T follicular helper cell (primary cell): ENCODE data around the gene MAST1.
"Not testable (repeated sequence)": the region's sequence is repeated elsewhere in the genome, so short reads cannot be mapped to it uniquely, and the experiment has no call there.

Source experiments
- DNase-seq: peaks from one replicate; pipeline ENCODE4 v3.0.0-alpha.2; 2020; ENCODE audit warnings: low read depth

MAST1 gene

GRCh38 chr19:12840091-12841079 is 2.1 kb downstream of the MAST1 start:
- DNase-seq: no peak

DNA sequence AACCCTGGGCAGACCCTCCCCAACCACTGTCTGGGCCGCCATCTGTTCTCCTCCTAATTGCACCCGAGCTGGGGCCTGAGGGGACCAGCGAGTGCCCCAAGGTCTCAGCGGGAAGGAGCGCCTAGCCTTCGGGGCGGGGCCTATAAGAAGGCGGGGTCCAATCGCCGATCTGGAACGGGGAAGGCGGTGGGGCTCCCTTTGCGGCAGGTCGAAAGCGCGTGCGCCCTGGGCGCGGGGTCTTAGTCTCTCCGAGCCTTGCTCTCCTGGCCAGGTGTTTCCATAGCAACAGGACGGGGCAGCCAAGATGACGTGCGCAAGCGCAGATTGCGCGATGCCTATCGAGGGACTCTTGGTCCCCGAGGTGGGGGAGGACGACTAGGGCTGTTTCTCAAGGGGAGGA is 2.8 kb downstream of the MAST1 start:
- DNase-seq: no peak

DNA sequence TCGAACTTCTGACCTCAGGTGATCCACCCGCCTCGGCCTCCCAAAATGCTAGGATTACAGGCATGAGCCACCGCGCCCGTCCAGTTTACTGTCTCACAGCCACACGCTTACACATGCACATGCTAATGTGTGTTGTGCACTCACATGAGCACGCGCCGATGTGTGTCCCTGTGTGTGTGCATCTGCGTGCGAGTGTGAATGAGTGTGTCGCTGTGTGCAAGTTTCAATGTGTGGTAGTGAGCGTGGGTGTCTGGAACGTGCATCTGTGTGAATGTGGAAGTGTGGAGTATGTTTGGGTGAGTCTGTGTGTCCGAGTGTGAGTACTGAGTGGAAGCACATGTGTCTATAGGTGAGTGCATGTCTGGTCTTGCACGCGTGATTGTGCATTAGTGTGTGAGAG is 4.2 kb downstream of the MAST1 start:
- DNase-seq: no peak

GRCh38 chr19:12843328-12843727 is 5.0 kb downstream of the MAST1 start:
- no peak for DNase-seq

DNA sequence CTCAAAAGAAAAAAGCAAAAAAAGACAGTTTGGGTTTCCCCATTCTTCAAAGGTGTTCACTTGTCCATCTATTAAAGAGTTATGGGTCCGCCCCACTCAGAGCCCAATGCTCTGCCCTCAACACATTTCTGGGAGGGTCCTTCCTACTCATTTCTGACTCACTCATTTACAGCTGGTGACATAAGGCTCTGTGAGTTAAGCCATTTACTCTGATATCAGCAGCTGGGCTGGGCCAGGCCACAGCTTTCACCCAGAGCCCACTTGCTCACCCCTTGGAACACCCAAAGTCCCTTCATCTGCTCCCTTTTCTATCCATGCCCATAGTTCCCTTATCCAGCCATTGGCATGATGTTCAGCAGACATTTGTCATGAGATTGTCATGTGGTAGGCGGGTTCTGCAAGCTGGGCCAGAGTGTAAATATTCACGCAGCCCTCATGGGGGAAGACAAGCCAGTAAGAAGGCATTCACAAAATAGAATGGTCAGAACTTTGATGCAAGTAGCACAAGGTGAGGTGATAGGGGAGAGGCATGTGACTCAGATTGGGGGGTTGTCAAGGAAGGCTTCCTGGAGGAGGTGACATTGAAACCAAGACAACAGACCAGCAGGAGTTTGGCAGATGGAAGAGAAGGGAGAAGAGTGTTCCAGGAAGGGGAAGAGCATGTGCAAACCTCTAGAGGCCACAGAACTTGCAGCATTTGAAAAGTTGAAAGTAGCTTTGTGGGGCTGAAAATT is 5.9 kb downstream of the MAST1 start:
- DNase-seq: no peak

DNA sequence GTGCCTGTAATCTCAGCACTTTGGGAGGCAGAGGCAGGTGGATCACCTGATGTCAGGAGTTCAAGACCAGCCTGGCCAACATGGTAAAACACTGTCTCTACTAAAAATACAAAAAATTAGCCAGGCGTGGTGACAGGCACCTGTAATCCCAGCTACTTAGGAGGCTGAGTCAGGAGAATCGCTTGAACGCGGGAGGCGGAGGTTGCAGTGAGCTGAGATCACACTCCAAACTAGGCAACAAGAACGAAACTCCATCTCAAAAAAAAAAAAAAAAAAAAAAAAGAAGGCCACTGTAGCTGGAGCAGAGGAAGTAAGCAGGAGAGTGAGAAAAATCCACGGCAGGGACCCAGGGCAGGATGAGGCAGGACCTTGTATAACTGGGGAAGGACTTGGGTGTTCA is 8.3 kb downstream of the MAST1 start:
- not testable (repeated sequence) for DNase-seq

GRCh38 chr19:12847159-12848139 is 9.1 kb downstream of the MAST1 start:
- DNase-seq: peak; percentile 59

DNA sequence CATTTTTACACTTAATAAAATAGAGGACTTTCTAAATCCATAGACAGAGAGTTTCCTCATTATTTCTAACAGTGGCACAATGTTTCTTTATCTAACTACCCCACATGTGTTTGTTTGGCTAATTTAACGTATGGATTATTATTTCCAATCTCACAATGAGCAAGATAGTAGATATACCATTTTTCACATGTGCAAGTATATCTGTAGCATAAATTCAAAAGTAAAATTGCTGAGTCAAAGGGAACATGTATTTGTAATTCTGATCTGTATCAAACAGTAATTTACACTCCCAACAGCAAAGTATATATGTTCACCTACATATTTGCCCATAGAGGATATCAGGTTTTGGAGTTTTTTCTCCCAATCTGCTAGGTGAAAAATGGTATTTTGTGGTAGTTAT is 18.3 kb downstream of the MAST1 start:
- no peak for DNase-seq

DNA sequence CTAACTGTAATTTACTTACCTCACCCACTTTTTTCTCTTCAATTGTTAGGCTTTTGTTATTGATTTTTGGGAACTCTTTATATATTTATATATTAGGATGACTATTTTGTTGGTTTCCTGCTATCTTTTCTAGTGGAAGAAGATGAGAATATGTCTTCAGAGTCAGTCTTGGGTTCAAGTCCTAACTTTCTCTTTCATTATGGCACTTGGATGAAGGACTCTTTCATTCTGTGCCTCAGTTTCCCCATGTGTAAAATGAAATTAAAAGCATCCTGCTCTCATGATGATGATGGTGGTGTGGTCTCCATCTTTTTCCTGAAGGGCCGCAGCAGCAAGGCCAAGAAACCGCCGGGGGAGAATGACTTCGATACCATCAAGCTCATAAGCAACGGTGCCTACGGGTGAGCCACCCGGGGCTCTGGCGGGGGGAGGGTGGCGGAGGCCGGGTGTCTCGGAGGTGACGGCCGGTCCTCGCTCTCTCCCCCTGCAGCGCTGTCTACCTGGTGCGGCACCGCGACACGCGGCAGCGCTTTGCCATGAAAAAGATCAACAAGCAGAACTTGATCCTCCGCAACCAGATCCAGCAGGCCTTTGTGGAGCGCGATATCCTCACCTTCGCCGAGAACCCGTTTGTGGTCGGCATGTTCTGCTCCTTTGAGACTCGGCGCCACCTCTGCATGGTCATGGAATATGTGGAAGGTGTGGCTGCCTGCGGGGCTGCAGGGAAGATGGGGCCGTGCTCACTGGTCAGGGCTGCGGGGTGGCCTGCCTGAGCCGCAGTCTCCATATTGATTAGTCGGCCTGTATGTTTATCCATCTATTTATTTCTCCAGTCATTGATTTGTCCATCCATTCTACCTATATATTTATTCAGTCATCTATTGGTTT is 20.0 kb downstream of the MAST1 start:
- DNase-seq: no peak

- no peak for DNase-seq
Measured at GRCh38 chr19:12859546-12859945, 21.2 kb downstream of the MAST1 start.

- DNase-seq: no peak
Measured at GRCh38 chr19:12864143-12864542, 25.8 kb downstream of the MAST1 start.

DNA sequence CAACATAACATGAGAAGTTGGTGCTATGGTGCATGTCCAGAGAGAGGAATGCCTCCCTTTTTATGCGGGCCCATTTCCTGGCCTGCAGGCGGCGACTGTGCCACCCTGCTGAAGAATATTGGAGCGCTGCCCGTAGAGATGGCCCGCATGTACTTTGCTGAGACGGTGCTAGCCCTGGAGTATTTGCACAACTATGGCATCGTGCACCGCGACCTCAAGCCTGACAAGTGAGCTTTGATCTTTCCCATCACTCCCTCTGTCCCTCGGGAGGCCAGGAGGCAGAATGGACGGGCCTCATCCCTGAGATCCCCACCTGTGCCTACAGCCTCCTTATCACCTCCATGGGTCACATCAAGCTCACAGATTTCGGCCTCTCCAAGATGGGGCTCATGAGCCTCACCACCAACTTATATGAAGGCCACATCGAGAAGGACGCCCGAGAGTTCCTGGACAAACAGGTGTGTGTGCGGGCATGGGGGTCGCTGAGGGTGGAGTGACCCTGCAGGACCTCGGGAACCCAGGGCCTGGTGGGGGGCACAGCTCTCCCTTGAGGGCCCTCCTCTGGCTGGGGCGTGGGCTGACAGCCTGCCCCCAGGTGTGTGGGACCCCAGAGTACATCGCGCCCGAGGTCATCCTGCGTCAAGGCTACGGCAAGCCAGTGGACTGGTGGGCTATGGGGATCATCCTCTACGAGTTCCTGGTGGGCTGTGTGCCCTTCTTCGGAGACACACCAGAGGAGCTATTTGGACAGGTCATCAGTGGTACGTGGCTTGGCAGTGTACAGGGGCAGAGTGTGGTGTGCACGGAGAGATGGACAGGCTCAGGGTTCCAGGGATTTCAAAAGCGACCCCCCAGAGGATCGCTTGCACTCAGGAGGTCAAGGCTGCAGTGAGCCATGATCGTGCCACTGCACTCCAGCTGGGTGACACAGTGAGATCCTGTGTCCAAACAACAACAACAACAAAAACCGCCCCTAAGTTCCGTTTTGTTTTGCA is 26.7 kb downstream of the MAST1 start:
- DNase-seq: no peak

DNA sequence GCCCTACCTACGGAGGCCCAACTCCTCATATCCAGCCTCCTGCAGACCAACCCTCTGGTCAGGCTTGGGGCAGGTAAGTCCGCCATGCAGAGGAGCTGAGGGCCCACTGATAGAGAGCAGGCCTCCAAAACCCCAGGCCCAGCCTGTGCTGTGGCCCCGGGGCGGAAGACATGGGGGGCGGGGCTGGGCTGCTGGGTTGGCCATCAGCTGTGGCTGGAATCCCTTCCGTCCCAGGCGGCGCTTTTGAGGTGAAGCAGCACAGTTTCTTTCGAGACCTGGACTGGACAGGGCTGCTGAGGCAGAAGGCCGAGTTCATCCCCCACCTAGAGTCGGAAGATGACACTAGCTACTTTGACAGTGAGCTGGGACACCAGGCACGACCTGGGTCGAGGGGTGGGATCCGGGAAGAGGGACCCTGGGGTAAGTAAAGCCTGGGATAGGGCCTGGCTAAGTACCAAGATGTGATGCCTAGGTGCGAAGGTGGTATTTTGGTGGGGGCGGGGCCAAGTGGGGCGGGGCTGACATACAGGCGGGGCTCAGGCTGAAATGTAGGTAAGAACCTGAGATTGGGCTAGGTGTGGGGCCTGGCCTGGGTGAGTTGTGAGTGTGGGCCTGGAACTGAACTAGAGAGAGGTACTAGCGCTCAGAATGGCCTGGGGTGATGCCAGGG is 27.6 kb downstream of the MAST1 start:
- no peak for DNase-seq

- DNase-seq: no peak
Measured at GRCh38 chr19:12866416-12867119, 28.3 kb downstream of the MAST1 start.

GRCh38 chr19:12867120-12868099 is 29.1 kb downstream of the MAST1 start:
- peak; percentile 30 for DNase-seq

DNA sequence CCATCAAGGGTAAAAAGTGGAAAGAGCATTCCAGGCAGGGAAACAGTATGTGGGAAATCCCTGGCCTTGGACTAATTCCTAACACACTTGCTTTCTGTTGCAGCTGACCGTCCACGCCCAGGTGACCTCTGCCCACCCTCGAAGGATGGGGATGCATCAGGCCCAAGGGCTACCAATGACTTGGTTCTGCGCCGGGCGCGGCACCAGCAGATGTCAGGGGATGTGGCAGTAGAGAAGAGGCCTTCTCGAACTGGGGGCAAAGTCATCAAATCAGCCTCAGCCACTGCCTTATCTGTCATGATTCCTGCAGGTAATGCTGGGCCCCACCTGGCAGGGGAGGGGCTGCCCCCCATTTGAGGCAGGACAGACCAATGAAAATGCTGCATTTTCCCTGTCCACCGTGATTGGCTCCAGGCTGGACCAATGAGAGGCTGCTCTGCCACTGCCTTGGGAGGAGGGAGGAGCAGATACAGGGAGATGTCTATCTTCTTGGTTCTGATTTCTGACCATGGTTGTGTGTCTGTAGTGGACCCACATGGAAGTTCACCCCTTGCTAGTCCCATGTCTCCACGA is 30.3 kb downstream of the MAST1 start:
- no peak for DNase-seq

- no peak for DNase-seq
Measured at GRCh38 chr19:12871681-12872080, 33.4 kb downstream of the MAST1 start.
